Measurements from ENCODE around the gene UBR4.

DNA sequence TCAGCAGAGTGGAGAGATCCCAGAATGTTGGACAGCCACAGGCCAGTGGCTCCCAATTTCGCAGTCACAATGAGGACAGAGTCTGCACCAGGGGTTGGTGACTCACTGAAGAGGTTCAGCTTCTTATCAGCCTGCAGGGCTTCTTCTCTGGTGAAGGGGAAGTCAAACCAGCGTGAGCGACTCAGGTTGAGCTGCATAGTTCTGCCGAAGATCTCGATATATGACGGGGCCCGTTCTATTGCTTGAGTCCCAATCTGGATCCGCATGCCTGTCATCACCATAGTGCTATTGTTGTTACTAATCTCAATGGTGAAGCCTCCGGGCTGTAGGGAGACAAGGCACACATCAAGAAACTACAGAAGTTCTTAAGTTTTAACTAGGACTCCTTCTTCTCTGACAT is 58.5 kb downstream of the UBR4 start:
- TF ChIP-seq, protein P1, sequence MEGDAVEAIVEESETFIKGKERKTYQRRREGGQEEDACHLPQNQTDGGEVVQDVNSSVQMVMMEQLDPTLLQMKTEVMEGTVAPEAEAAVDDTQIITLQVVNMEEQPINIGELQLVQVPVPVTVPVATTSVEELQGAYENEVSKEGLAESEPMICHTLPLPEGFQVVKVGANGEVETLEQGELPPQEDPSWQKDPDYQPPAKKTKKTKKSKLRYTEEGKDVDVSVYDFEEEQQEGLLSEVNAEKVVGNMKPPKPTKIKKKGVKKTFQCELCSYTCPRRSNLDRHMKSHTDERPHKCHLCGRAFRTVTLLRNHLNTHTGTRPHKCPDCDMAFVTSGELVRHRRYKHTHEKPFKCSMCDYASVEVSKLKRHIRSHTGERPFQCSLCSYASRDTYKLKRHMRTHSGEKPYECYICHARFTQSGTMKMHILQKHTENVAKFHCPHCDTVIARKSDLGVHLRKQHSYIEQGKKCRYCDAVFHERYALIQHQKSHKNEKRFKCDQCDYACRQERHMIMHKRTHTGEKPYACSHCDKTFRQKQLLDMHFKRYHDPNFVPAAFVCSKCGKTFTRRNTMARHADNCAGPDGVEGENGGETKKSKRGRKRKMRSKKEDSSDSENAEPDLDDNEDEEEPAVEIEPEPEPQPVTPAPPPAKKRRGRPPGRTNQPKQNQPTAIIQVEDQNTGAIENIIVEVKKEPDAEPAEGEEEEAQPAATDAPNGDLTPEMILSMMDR (IDR thresholded peaks at IDR 0.05; ENCODE audit: poor library complexity, severe bottlenecking) = no peak
- no peak for TF ChIP-seq SMC3 (conservative IDR thresholded peaks at IDR 0.05; ENCODE audit: poor library complexity)
- no peak for TF ChIP-seq EZH2 (IDR thresholded peaks at IDR 0.05; ENCODE audit: borderline replicate concordance, insufficient read depth, low read length, poor library complexity, severe bottlenecking)
- no peak for TF ChIP-seq MXI1 (conservative IDR thresholded peaks at IDR 0.05; ENCODE audit: poor library complexity, severe bottlenecking)
- TF ChIP-seq EP300 (conservative IDR thresholded peaks at IDR 0.05; ENCODE audit: poor library complexity, severe bottlenecking) = no peak
- no peak for TF ChIP-seq POLR2AphosphoS5 (IDR thresholded peaks at IDR 0.05)
- TF ChIP-seq RAD21 (conservative IDR thresholded peaks at IDR 0.05) = no peak
- no peak for TF ChIP-seq TAF1 (IDR thresholded peaks at IDR 0.05; ENCODE audit: low read depth)
- TF ChIP-seq, protein P2, sequence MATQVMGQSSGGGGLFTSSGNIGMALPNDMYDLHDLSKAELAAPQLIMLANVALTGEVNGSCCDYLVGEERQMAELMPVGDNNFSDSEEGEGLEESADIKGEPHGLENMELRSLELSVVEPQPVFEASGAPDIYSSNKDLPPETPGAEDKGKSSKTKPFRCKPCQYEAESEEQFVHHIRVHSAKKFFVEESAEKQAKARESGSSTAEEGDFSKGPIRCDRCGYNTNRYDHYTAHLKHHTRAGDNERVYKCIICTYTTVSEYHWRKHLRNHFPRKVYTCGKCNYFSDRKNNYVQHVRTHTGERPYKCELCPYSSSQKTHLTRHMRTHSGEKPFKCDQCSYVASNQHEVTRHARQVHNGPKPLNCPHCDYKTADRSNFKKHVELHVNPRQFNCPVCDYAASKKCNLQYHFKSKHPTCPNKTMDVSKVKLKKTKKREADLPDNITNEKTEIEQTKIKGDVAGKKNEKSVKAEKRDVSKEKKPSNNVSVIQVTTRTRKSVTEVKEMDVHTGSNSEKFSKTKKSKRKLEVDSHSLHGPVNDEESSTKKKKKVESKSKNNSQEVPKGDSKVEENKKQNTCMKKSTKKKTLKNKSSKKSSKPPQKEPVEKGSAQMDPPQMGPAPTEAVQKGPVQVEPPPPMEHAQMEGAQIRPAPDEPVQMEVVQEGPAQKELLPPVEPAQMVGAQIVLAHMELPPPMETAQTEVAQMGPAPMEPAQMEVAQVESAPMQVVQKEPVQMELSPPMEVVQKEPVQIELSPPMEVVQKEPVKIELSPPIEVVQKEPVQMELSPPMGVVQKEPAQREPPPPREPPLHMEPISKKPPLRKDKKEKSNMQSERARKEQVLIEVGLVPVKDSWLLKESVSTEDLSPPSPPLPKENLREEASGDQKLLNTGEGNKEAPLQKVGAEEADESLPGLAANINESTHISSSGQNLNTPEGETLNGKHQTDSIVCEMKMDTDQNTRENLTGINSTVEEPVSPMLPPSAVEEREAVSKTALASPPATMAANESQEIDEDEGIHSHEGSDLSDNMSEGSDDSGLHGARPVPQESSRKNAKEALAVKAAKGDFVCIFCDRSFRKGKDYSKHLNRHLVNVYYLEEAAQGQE (IDR thresholded peaks at IDR 0.05; ENCODE audit: borderline replicate concordance) = no peak
